GM12878 (cell line): ENCODE results near the gene ZNF462.

ENCODE experiments used
- CTCF ChIP-seq, 3 experiments: IDR thresholded peaks in 2 of 3; conservative IDR thresholded peaks in 1 of 3; 2 replicates each; pipeline ENCODE4 v1.5.1; 2011; ENCODE audit warnings: low read depth in 3 of 3, low read length in 3 of 3, mild to moderate bottlenecking in 3 of 3, control low read depth in 2 of 3, moderate library complexity in 2 of 3, inconsistent platforms in 1 of 3, mixed read lengths in 1 of 3; ENCODE audit not compliant: control insufficient read depth in 2 of 3, insufficient read depth in 1 of 3; ENCODE audit errors: extremely low read depth in 1 of 3
- SREBF2 ChIP-seq: IDR thresholded peaks from 2 replicates; pipeline ENCODE4 v1.6.1; 2012; ENCODE audit warnings: mild to moderate bottlenecking, low read length

- TF ChIP-seq SREBF2 (no peak), CTCF (IDR thresholded peaks at IDR 0.05 in 2 of 3, conservative IDR thresholded peaks at IDR 0.05 in 1 of 3; ENCODE audit: control insufficient read depth in 2 of 3, extremely low read depth in 1 of 3, insufficient read depth in 1 of 3, low read depth in 3 of 3, low read length in 3 of 3) (no peak)
Observed at GRCh38 chr9:107060062-107060461, 197.1 kb downstream of the ZNF462 start.
